A549 (cell line): ENCODE results near the gene U2SURP. TPM values are rescaled to one million over a fixed set of nuclear protein-coding genes. Genes with fewer than 3 reads are reported as not detected.

Experiments used
- ATAC-seq, 2 experiments: fragments of 200-7000 bp in 1 of 2; fragments of >200 bp in 1 of 2; cut with Nextera tagmentation in 1 of 2; cut with Tn5 transposase in 1 of 2; 3 replicates each; pipeline versions ENCODE4 v1.8.0 to v1.9.1; 2018 to 2020; ENCODE audit warnings: mild to moderate bottlenecking in 1 of 2, moderate library complexity in 1 of 2
- CTCF ChIA-PET: fragments of 300-600 bp; sonication (Branson Sonifier 250); formaldehyde crosslinking; extraction: SDS; loops from one replicate; lab custom pipeline; 2021; ENCODE audit warnings: antibody characterized with exemption, inconsistent platforms; lab: Yijun Ruan, JAX
- POLR2A ChIA-PET: fragments of 350-600 bp; formaldehyde crosslinking; extraction: SDS; loops from one replicate; lab custom pipeline; 2021; ENCODE audit warnings: antibody characterized with exemption, inconsistent platforms; lab: Yijun Ruan, JAX
- DNase-seq, 2 experiments: peaks; one replicate each; pipeline versions ENCODE4 v3.0.0 to v3.0.0-alpha.2; 2011 to 2016; ENCODE audit warnings: low read depth in 1 of 2, low spot score in 1 of 2
- FAIRE-seq: peaks from 2 replicates; lab custom pipeline; 2011; peaks lifted over from hg19 to GRCh38; lab: Jason Lieb, UNC
- H3K27ac ChIP-seq, 2 experiments: fragments of >200 bp; sonication (Bioruptor Twin); formaldehyde crosslinking; 3 replicates each; pipeline ENCODE4 v1.5.1; 2016 to 2017
- H3K4me1 ChIP-seq: fragments of >200 bp; sonication (Bioruptor Twin); formaldehyde crosslinking; 3 replicates; pipeline ENCODE4 v1.6.1; 2016
- H3K4me2 ChIP-seq: fragments of >200 bp; sonication (Bioruptor Twin); formaldehyde crosslinking; 3 replicates; pipeline ENCODE4 v1.6.1; 2016
- H3K4me3 ChIP-seq: fragments of >200 bp; sonication (Bioruptor Twin); formaldehyde crosslinking; 3 replicates; pipeline ENCODE4 v1.5.1; 2016
- H3K9me3 ChIP-seq: fragments of >200 bp; sonication (Bioruptor Twin); formaldehyde crosslinking; 3 replicates; pipeline ENCODE4 v1.6.1; 2016
- BHLHE40 ChIP-seq: IDR thresholded peaks from 2 replicates; pipeline ENCODE4 v1.6.1; 2012; ENCODE audit warnings: low read depth, low read length, inconsistent platforms
- CBX2 ChIP-seq: fragments of 200-600 bp; sonication (generic); IDR thresholded peaks from 2 replicates; pipeline ENCODE4 v1.6.1; 2016; ENCODE audit warnings: low read depth, mild to moderate bottlenecking, borderline replicate concordance
- CEBPB ChIP-seq, 2 experiments: fragments of >200 bp in 1 of 2; sonication (Bioruptor Twin) in 1 of 2; formaldehyde crosslinking in 1 of 2; IDR thresholded peaks; 2 replicates each; pipeline ENCODE4 v1.6.1; 2012 to 2016
- CHD2 ChIP-seq: fragments of 150-350 bp; IDR thresholded peaks from 2 replicates; pipeline ENCODE4 v1.6.1; 2014; ENCODE audit warnings: low read length; ENCODE audit not compliant: partially characterized antibody
- CHD4 ChIP-seq: fragments of 200-600 bp; sonication (generic); IDR thresholded peaks from 2 replicates; pipeline ENCODE4 v1.6.1; 2016; ENCODE audit warnings: antibody characterized with exemption, mild to moderate bottlenecking, borderline replicate concordance
- EHF ChIP-seq: fragments of 250-450 bp; sonication (Bioruptor Pico); IDR thresholded peaks from 2 replicates; pipeline ENCODE4 v1.5.0; 2020; ENCODE audit warnings: mild to moderate bottlenecking
- EHMT2 ChIP-seq: fragments of 200-600 bp; sonication (generic); IDR thresholded peaks from 2 replicates; pipeline ENCODE4 v1.6.1; 2016; ENCODE audit warnings: antibody characterized with exemption, low read depth, mild to moderate bottlenecking, moderate library complexity
- ELK1 ChIP-seq: fragments of 150-350 bp; IDR thresholded peaks from 2 replicates; pipeline ENCODE4 v1.6.1; 2014; ENCODE audit warnings: low read depth, mild to moderate bottlenecking, low read length
- EP300 ChIP-seq, 2 experiments: fragments of >200 bp; sonication (Bioruptor Twin); formaldehyde crosslinking; IDR thresholded peaks; 2 replicates in 1 of 2; 3 replicates in 1 of 2; pipeline ENCODE4 v1.6.1; 2016 to 2017
- FOSB ChIP-seq: fragments of 250-450 bp; sonication (Bioruptor Pico); IDR thresholded peaks from 2 replicates; pipeline ENCODE4 v1.5.0; 2020; ENCODE audit warnings: mild to moderate bottlenecking, moderate library complexity
- FOSL2 ChIP-seq, 2 experiments: fragments of 450-650 bp in 1 of 2; fragments of >200 bp in 1 of 2; sonication (Bioruptor Twin) in 1 of 2; formaldehyde crosslinking; IDR thresholded peaks; 2 replicates each; pipeline versions ENCODE4 v1.5.0 to v1.6.1; 2016 to 2020; ENCODE audit warnings: mild to moderate bottlenecking in 1 of 2, moderate library complexity in 1 of 2
- HOXA7 ChIP-seq: fragments of 250-450 bp; sonication (Bioruptor Pico); IDR thresholded peaks from 2 replicates; pipeline ENCODE4 v1.5.0; 2020; ENCODE audit warnings: mild to moderate bottlenecking, moderate library complexity
- JUNB ChIP-seq: fragments of >200 bp; sonication (Bioruptor Twin); formaldehyde crosslinking; IDR thresholded peaks from 2 replicates; pipeline ENCODE4 v1.6.1; 2016
- KDM1A ChIP-seq: fragments of 200-600 bp; sonication (generic); IDR thresholded peaks from 2 replicates; pipeline ENCODE4 v1.6.1; 2016; ENCODE audit warnings: low read depth, mild to moderate bottlenecking
- KDM5A ChIP-seq: fragments of 200-600 bp; sonication (generic); IDR thresholded peaks from 2 replicates; pipeline ENCODE4 v1.6.1; 2016; ENCODE audit warnings: antibody characterized with exemption, mild to moderate bottlenecking
- MAFK ChIP-seq: fragments of 450-650 bp; IDR thresholded peaks from 2 replicates; pipeline ENCODE4 v1.6.1; 2014; ENCODE audit not compliant: partially characterized antibody
- MAX ChIP-seq: IDR thresholded peaks from 2 replicates; pipeline ENCODE4 v1.6.1; 2012
- MYC ChIP-seq: IDR thresholded peaks from 2 replicates; pipeline ENCODE4 v1.6.1; 2012; ENCODE audit warnings: mild to moderate bottlenecking, inconsistent platforms, low read length, improper control_type of control experiment, borderline replicate concordance
- NFE2L2 ChIP-seq: fragments of 150-350 bp; conservative IDR thresholded peaks from 2 replicates; pipeline ENCODE4 v1.6.1; 2014; ENCODE audit warnings: low read length
- NR3C1 ChIP-seq: fragments of >200 bp; sonication (Bioruptor Twin); formaldehyde crosslinking; IDR thresholded peaks from 3 replicates; pipeline ENCODE4 v1.6.1; 2017
- POLR2AphosphoS2 ChIP-seq: conservative IDR thresholded peaks from 2 replicates; pipeline ENCODE4 v1.6.1; 2012; ENCODE audit warnings: low read length, improper control_type of control experiment, inconsistent platforms
- RCOR1 ChIP-seq: fragments of 150-350 bp; IDR thresholded peaks from 2 replicates; pipeline ENCODE4 v1.6.1; 2014; ENCODE audit warnings: antibody characterized with exemption, low read length, low read depth
- RFX5 ChIP-seq: fragments of 450-650 bp; IDR thresholded peaks from 2 replicates; pipeline ENCODE4 v1.7.1; 2014; ENCODE audit warnings: antibody characterized with exemption, mild to moderate bottlenecking, moderate library complexity
- RNF2 ChIP-seq: fragments of 200-600 bp; sonication (generic); IDR thresholded peaks from 2 replicates; pipeline ENCODE4 v1.6.1; 2016; ENCODE audit warnings: low read depth, mild to moderate bottlenecking, antibody characterized with exemption, moderate library complexity, borderline replicate concordance
- TP53 ChIP-seq: fragments of 250-450 bp; sonication (Bioruptor Pico); IDR thresholded peaks from 2 replicates; pipeline ENCODE4 v1.5.0; 2021; ENCODE audit warnings: mild to moderate bottlenecking, moderate library complexity
- ZC3H11A ChIP-seq: fragments of 450-650 bp; IDR thresholded peaks from 2 replicates; pipeline ENCODE4 v1.6.1; 2014; ENCODE audit warnings: antibody characterized with exemption, mild to moderate bottlenecking
- WGBS: methylation state at CpG from one replicate; pipeline ENCODE4 v1.1.6; 2017; ENCODE audit errors: missing lambda C conversion rate; 5-methylcytosine and 5-hydroxymethylcytosine counted together
- polyA plus RNA-seq, 4 experiments: library from polyadenylated mRNA; depleted of rRNA in 3 of 4; stranded (reverse); fragments of >200 nt; fragmentation: RNase III in 1 of 4; extraction: RNeasy Plus Mini Kit Qiagen cat#74134 plus additional on column Dnase treatment in 1 of 4; gene quantifications; 2 replicates in 3 of 4; 3 replicates in 1 of 4; pipeline ENCODE4 v1.2.3, GENCODE V29; 2011 to 2017
- TF ChIP-seq, protein P1 (sequence below): IDR thresholded peaks from 2 replicates; pipeline ENCODE4 v1.6.1; 2012
- TF ChIP-seq, protein P2 (sequence below): fragments of 250-450 bp; sonication (Bioruptor Pico); IDR thresholded peaks from 2 replicates; pipeline ENCODE4 v1.5.0; 2020; ENCODE audit warnings: low read depth, mild to moderate bottlenecking, moderate library complexity
- TF ChIP-seq, protein P3 (sequence below): fragments of 450-650 bp; IDR thresholded peaks from 2 replicates; pipeline ENCODE4 v1.6.1; 2014; ENCODE audit warnings: antibody characterized with exemption
- TF ChIP-seq, protein P4 (sequence below): fragments of 250-450 bp; sonication (Bioruptor Pico); IDR thresholded peaks from 2 replicates; pipeline ENCODE4 v1.5.0; 2021; ENCODE audit warnings: mild to moderate bottlenecking, moderate library complexity, borderline replicate concordance

Gene U2SURP
- polyA plus RNA-seq, 2 of the 4 experiments (the other 2 are of a cell fraction), result 90.1 to 166 TPM

DNA sequence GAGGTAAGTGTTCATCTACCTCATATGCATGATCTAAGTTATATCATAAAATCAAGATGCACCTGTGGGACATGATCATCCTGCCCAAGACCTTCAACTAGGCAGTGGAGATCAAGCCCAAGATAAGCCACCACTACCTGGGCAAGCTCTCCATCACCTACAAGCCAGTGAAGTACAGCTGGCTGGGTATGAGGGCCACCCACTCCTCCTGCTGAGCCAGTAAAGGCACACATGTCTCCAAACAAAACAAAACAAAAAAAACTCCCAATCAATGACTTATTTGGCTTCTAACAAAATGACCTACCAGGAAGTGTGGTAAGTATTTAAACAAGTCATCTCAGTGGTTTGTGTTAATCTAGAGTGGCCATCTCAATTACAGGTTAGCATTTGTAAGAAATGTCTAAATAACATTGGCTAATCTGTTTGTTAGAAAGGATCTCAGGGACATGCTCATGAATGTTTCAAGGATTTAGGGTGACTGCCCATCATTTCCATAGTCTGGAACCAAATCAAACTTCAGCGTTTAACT is 41.0 kb upstream of the U2SURP start:
- DNase-seq (no peak), FAIRE-seq (peak; percentile 49), ATAC-seq (no peak)
- no peaks in the 10 kb centered on the region for H3K9me3 ChIP-seq
- POLR2A ChIA-PET, result no interaction called here
- no peak overlapping the region for H3K27ac ChIP-seq
- peaks cover 48% of the 10 kb centered on the region for H3K4me1 ChIP-seq
- CTCF ChIA-PET, result interaction anchor here (0.9 to 1.5 kb wide), 2 partner anchors 13 to 132 kb away, joined by 4 read pairs; no protein-coding TSS in a partner anchor
- H3K4me3 ChIP-seq, result no peak overlapping the region
- H3K4me2 ChIP-seq, result peak overlapping the region; percentile 83; the same call in 2 of the 3 replicates
- WGBS, result 70% methylated on average over 1 of the region's 1 CpG
- TF ChIP-seq EP300 (IDR thresholded peaks at IDR 0.05), result no peak
- TF ChIP-seq NFE2L2, result no peak
- TF ChIP-seq RCOR1, result no peak
- TF ChIP-seq JUNB, result no peak
- TF ChIP-seq CBX2, result no peak
- no peak for TF ChIP-seq CEBPB (IDR thresholded peaks at IDR 0.05)
- no peak for TF ChIP-seq CHD4
- no peak for TF ChIP-seq FOSB
- TF ChIP-seq HOXA7, result no peak
- TF ChIP-seq, protein P1, sequence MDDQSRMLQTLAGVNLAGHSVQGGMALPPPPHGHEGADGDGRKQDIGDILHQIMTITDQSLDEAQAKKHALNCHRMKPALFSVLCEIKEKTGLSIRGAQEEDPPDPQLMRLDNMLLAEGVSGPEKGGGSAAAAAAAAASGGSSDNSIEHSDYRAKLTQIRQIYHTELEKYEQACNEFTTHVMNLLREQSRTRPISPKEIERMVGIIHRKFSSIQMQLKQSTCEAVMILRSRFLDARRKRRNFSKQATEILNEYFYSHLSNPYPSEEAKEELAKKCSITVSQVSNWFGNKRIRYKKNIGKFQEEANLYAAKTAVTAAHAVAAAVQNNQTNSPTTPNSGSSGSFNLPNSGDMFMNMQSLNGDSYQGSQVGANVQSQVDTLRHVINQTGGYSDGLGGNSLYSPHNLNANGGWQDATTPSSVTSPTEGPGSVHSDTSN, result no peak
- no peak for TF ChIP-seq CHD2
- TF ChIP-seq EHF (CRISPR knock-in tag), result no peak
- TF ChIP-seq POLR2AphosphoS2, result no peak
- no peak for TF ChIP-seq RNF2
- no peak for TF ChIP-seq MYC
- no peak for TF ChIP-seq MAFK
- TF ChIP-seq KDM5A, result no peak
- no peak for TF ChIP-seq RFX5
- no peak for TF ChIP-seq MAX
- TF ChIP-seq, all 56 proteins: peak for 0

DNA sequence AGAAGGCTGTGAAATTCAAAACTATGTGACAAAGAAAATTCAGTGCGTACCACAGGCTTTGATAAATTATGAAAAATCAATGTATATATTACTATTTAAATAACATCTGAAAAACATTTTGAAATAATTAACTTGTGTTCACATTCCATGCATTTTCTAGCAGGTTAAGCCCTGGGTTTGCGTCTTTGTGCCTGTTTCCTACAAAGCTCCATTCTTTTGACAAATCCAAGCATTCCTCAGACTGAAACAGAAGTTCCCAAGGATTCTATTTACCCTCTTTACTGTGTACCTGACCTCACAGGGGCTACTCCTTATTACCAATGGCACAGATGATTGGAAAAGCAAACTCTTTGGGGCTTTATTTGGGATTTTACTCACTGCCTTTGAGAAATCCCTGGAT is 39.8 kb upstream of the U2SURP start:
- ChIA-PET POLR2A (no interaction called here), CTCF (interaction anchor here (1.0 to 2.5 kb wide), 8 partner anchors 10 to 133 kb away, joined by 3 to 9 read pairs (median 4); no protein-coding TSS in a partner anchor)
- TF ChIP-seq, protein P2, sequence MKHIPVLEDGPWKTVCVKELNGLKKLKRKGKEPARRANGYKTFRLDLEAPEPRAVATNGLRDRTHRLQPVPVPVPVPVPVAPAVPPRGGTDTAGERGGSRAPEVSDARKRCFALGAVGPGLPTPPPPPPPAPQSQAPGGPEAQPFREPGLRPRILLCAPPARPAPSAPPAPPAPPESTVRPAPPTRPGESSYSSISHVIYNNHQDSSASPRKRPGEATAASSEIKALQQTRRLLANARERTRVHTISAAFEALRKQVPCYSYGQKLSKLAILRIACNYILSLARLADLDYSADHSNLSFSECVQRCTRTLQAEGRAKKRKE (CRISPR knock-in tag), result no peak
- no peak for TF ChIP-seq TP53 (CRISPR knock-in tag)
- no peak for TF ChIP-seq RFX5
- TF ChIP-seq, protein P3, sequence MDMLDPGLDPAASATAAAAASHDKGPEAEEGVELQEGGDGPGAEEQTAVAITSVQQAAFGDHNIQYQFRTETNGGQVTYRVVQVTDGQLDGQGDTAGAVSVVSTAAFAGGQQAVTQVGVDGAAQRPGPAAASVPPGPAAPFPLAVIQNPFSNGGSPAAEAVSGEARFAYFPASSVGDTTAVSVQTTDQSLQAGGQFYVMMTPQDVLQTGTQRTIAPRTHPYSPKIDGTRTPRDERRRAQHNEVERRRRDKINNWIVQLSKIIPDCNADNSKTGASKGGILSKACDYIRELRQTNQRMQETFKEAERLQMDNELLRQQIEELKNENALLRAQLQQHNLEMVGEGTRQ, result no peak
- TF ChIP-seq EHMT2, result no peak
- no peak for TF ChIP-seq EP300 (IDR thresholded peaks at IDR 0.05)
- no peak for TF ChIP-seq ELK1
- no peak for TF ChIP-seq CEBPB (IDR thresholded peaks at IDR 0.05)
- TF ChIP-seq NR3C1, result no peak
- TF ChIP-seq, protein P4, sequence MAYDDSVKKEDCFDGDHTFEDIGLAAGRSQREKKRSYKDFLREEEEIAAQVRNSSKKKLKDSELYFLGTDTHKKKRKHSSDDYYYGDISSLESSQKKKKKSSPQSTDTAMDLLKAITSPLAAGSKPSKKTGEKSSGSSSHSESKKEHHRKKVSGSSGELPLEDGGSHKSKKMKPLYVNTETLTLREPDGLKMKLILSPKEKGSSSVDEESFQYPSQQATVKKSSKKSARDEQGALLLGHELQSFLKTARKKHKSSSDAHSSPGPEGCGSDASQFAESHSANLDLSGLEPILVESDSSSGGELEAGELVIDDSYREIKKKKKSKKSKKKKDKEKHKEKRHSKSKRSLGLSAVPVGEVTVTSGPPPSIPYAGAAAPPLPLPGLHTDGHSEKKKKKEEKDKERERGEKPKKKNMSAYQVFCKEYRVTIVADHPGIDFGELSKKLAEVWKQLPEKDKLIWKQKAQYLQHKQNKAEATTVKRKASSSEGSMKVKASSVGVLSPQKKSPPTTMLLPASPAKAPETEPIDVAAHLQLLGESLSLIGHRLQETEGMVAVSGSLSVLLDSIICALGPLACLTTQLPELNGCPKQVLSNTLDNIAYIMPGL (CRISPR knock-in tag), result no peak
- TF ChIP-seq BHLHE40, result no peak
- TF ChIP-seq, protein P1, result no peak
- no peak for TF ChIP-seq KDM1A
- TF ChIP-seq MYC, result no peak
- no peak for TF ChIP-seq FOSL2 (IDR thresholded peaks at IDR 0.05)
- TF ChIP-seq FOSL2 (CRISPR knock-in tag; IDR thresholded peaks at IDR 0.05), result no peak
- no peak for TF ChIP-seq ZC3H11A
- no peaks in the 10 kb centered on the region for H3K9me3 ChIP-seq
- H3K4me1 ChIP-seq, result peaks cover 48% of the 10 kb centered on the region
- H3K27ac ChIP-seq, result peak overlapping the region in 1 of 2 experiments; percentile 49; a peak in 3 of 6 replicates
- H3K4me2 ChIP-seq, result peak overlapping the region; percentile 83
- ATAC-seq (no peak), DNase-seq (peak in 1 of 2 experiments; percentile 36), FAIRE-seq (no peak)
- H3K4me3 ChIP-seq, result no peak overlapping the region
- 27% methylated on average over 2 of the region's 2 CpGs for WGBS
